Neuronal stem cell (in vitro differentiated cells): ENCODE measurements around the gene FAAP100.
A peak's percentile ranks its signal among the peaks of the same experiment; 100 is the strongest.

ENCODE experiments used
- DNase-seq: peaks from one replicate; pipeline ENCODE4 v3.0.0-alpha.2; 2013; ENCODE audit warnings: low spot score
- H2AFZ ChIP-seq: one replicate; pipeline ENCODE4 v1.6.1; 2013; ENCODE audit warnings: mild to moderate bottlenecking, low read length, inconsistent platforms
- H2AK5ac ChIP-seq: 2 replicates; pipeline ENCODE4 v1.6.1; 2013; ENCODE audit warnings: low read depth, mild to moderate bottlenecking, inconsistent platforms, low read length, moderate library complexity, mixed read lengths
- H2BK120ac ChIP-seq: 2 replicates; pipeline ENCODE4 v1.6.1; 2013; ENCODE audit warnings: low read depth, mild to moderate bottlenecking, inconsistent platforms, low read length, moderate library complexity, mixed read lengths
- H2BK12ac ChIP-seq: one replicate; pipeline ENCODE4 v1.6.1; 2013; ENCODE audit warnings: low read length, inconsistent platforms
- H2BK15ac ChIP-seq: 2 replicates; pipeline ENCODE4 v1.6.1; 2013; ENCODE audit warnings: mild to moderate bottlenecking, low read length, inconsistent platforms, mixed read lengths
- H2BK5ac ChIP-seq: one replicate; pipeline ENCODE4 v1.6.1; 2013; ENCODE audit warnings: inconsistent platforms, mild to moderate bottlenecking, low read length, moderate library complexity
- H3K14ac ChIP-seq: one replicate; pipeline ENCODE4 v1.6.1; 2013; ENCODE audit warnings: low read length, inconsistent platforms
- H3K18ac ChIP-seq: 2 replicates; pipeline ENCODE4 v1.6.1; 2013; ENCODE audit warnings: low read length, inconsistent platforms
- H3K23ac ChIP-seq: 2 replicates; pipeline ENCODE4 v1.6.1; 2013; ENCODE audit warnings: low read depth, mild to moderate bottlenecking, mixed read lengths, low read length, inconsistent platforms; ENCODE audit not compliant: poor library complexity
- H3K27ac ChIP-seq: replicated peaks from 3 replicates; pipeline ENCODE4 v1.5.1; 2013; ENCODE audit warnings: low read length, inconsistent platforms
- H3K27me3 ChIP-seq, 3 experiments: 2 replicates each; pipeline ENCODE4 v1.6.1; 2013; ENCODE audit warnings: low read length in 3 of 3, mild to moderate bottlenecking in 2 of 3, inconsistent platforms in 1 of 3, low read depth in 1 of 3, mixed read lengths in 1 of 3, moderate library complexity in 1 of 3; ENCODE audit not compliant: control insufficient read depth in 3 of 3, insufficient read depth in 3 of 3
- H3K36me3 ChIP-seq, 2 donors: replicated peaks in 1 of 2; 2 replicates each; pipeline ENCODE4 v1.6.1; 2013; ENCODE audit warnings: low read length in 2 of 2; ENCODE audit not compliant: control insufficient read depth in 2 of 2, insufficient read depth in 2 of 2
- H3K4ac ChIP-seq: 2 replicates; pipeline ENCODE4 v1.6.1; 2013; ENCODE audit warnings: inconsistent platforms, mild to moderate bottlenecking, low read length, moderate library complexity
- H3K4me1 ChIP-seq, 2 donors: 1 replicate in 1 of 2; 2 replicates in 1 of 2; pipeline ENCODE4 v1.6.1; 2013; ENCODE audit warnings: low read length in 2 of 2, low read depth in 1 of 2; ENCODE audit not compliant: control insufficient read depth in 2 of 2, insufficient read depth in 1 of 2
- H3K4me2 ChIP-seq: one replicate; pipeline ENCODE4 v1.6.1; 2013; ENCODE audit warnings: mild to moderate bottlenecking, low read length, inconsistent platforms; ENCODE audit not compliant: insufficient read depth, poor library complexity, severe bottlenecking
- H3K4me3 ChIP-seq, 2 donors: 2 replicates each; pipeline ENCODE4 v1.5.1; 2013; ENCODE audit warnings: low read length in 2 of 2, mild to moderate bottlenecking in 2 of 2, inconsistent platforms in 1 of 2, moderate library complexity in 1 of 2
- H3K79me1 ChIP-seq: one replicate; pipeline ENCODE4 v1.6.1; 2013; ENCODE audit warnings: low read depth, mild to moderate bottlenecking, inconsistent platforms, low read length, moderate library complexity
- H3K9ac ChIP-seq: one replicate; pipeline ENCODE4 v1.6.1; 2013; ENCODE audit warnings: mild to moderate bottlenecking, low read depth, low read length, inconsistent platforms; ENCODE audit not compliant: poor library complexity
- H3K9me3 ChIP-seq, 2 donors: replicated peaks in 1 of 2; 2 replicates each; pipeline versions ENCODE3 to v1.6.1; 2013; ENCODE audit warnings: low read length in 2 of 2, mild to moderate bottlenecking in 2 of 2, inconsistent platforms in 1 of 2, low read depth in 1 of 2, mixed read lengths in 1 of 2, moderate library complexity in 1 of 2; ENCODE audit not compliant: control insufficient read depth in 2 of 2, insufficient read depth in 1 of 2
- H4K8ac ChIP-seq: one replicate; pipeline ENCODE4 v1.6.1; 2013; ENCODE audit warnings: low read depth, mild to moderate bottlenecking, inconsistent platforms, low read length, moderate library complexity
- H4K91ac ChIP-seq: one replicate; pipeline ENCODE4 v1.6.1; 2013; ENCODE audit warnings: low read length, low read depth, mild to moderate bottlenecking, inconsistent platforms; ENCODE audit not compliant: poor library complexity
- WGBS, 2 donors: extraction: QIAGEN DNeasy Blood & Tissue Kit; methylation state at CpG; one replicate each; pipeline ENCODE4 v1.1.7; 2013; ENCODE audit warnings: missing lambda C conversion rate in 2 of 2, mixed read lengths in 1 of 2; ENCODE audit not compliant: insufficient read length in 2 of 2, insufficient replicate concordance in 1 of 2; ENCODE audit errors: extremely low coverage in 2 of 2; 5-methylcytosine and 5-hydroxymethylcytosine counted together

Gene FAAP100

DNA sequence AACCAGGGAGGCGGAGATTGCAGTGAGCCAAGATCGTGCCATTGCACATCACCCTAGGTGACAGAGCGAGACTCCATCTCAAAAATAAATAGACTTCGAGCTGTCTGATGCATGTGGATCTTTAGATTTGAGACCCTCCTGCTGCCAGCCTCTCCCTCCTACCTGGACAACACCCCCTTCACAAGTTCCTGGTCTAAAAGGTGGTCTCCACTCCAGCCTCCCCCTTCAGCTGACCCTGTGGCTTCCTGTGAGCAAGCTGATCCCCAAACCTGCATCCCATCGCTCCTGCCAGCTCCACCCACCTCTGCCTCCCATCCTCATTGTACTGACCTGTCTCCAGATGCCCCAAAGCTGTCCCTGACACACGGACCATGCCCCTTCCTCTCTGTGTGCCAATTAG is 27.1 kb upstream of the FAAP100 start:
- H2BK12ac ChIP-seq, result no peak overlapping the region

DNA sequence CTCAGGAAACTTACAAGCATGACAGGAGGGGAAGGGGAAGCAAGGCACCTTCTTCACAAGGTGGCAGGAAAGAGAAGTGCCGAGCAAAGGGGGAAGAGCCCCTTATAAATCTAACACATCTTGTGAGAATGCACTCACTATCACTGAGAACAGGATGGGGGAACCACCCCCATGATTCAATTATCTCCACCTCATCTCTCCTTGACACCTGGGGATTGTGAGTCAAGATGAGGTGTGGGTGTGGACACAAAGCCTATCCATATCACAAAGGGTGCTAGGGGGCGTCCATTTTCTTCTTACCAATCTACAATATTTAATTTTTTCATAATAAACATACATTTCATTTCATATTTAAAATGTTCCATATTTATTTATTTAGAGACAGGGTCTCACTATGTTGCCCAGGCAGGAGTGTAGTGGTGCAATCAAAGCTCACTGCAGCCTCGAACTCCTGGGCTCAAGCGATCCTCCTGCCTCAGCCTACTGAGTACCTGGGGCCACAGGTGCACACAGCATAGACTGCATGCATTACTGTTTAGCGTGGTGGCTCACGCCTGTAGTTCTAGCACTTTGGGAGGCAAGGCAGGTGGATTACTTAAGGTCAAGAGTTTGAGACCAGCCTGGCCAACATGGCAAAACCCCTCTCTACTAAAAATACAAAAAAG is 26.5 kb upstream of the FAAP100 start:
- no peak overlapping the region for H3K27ac ChIP-seq
- no peak overlapping the region for H2BK15ac ChIP-seq
- no peak overlapping the region for H3K18ac ChIP-seq
- H3K14ac ChIP-seq, result no peak overlapping the region
- H3K4me1 ChIP-seq, result no peaks in the 10 kb centered on the region
- no peaks in the 10 kb centered on the region for H3K27me3 ChIP-seq
- DNase-seq, result no peak
- no peaks in the 10 kb centered on the region for H3K9me3 ChIP-seq
- peak overlapping the region; percentile 63 for H2BK5ac ChIP-seq
- peaks cover 3% of the 10 kb centered on the region for H3K79me1 ChIP-seq
- no peak overlapping the region for H2BK120ac ChIP-seq
- no peak overlapping the region for H3K4me2 ChIP-seq
- WGBS, 2 donors, result no CpG with 5 or more reads among the region's 6 CpGs
- H2AFZ ChIP-seq, result no peak overlapping the region
- no peak overlapping the region for H3K4ac ChIP-seq
- no peak overlapping the region for H3K9ac ChIP-seq
- H3K36me3 ChIP-seq, result peaks cover 28 to 93% of the 10 kb centered on the region in 2 donors
- no peak overlapping the region for H3K4me3 ChIP-seq
- no peak overlapping the region for H2AK5ac ChIP-seq
- no peak overlapping the region for H4K8ac ChIP-seq
- H2BK12ac ChIP-seq, result no peak overlapping the region
- no peak overlapping the region for H3K23ac ChIP-seq
- no peak overlapping the region for H4K91ac ChIP-seq

More for the DNA sequence above, 27.1 kb upstream of the FAAP100 start:
- no peak overlapping the region for H3K14ac ChIP-seq
- H4K91ac ChIP-seq, result no peak overlapping the region
- H3K4ac ChIP-seq, result no peak overlapping the region
- no peak overlapping the region for H2AK5ac ChIP-seq
- no peak overlapping the region for H3K4me2 ChIP-seq
- no peak for DNase-seq
- H3K27ac ChIP-seq, result no peak overlapping the region
- no peak overlapping the region for H3K23ac ChIP-seq
- no peak overlapping the region for H2BK15ac ChIP-seq
- no peaks in the 10 kb centered on the region for H3K4me1 ChIP-seq
- H2BK120ac ChIP-seq, result no peak overlapping the region
- no peaks in the 10 kb centered on the region for H3K9me3 ChIP-seq
- H2AFZ ChIP-seq, result no peak overlapping the region
- H3K36me3 ChIP-seq, result peaks cover 25 to 93% of the 10 kb centered on the region in 2 donors
- no peak overlapping the region for H2BK5ac ChIP-seq
- no peak overlapping the region for H3K4me3 ChIP-seq
- peaks cover 3% of the 10 kb centered on the region for H3K79me1 ChIP-seq
- no peak overlapping the region for H4K8ac ChIP-seq
- no peak overlapping the region for H3K9ac ChIP-seq
- WGBS, 2 donors, result no CpG with 5 or more reads among the region's 6 CpGs
- no peak overlapping the region for H3K18ac ChIP-seq
- H3K27me3 ChIP-seq, result no peaks in the 10 kb centered on the region

DNA sequence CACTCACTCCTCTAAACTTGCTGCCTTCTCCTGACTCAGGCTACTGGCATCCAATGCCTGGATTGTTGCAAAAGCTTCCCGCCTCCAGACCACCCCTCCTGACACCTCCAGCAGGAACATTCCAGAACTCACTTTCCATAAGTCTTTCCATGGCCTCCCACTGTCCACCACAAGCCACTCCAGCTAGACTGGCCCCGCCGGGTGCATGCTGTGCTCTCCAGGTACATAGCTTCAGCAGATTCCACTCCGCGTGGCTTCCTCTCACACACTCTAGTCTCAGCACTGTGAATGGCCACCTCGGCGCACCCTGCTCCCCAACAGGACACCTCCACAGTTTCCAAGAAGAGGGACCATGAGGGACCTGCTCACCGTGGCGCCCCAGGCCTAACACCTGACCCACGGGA is 25.9 kb upstream of the FAAP100 start:
- peak overlapping the region; percentile 63 for H2BK5ac ChIP-seq
- no peak overlapping the region for H3K4ac ChIP-seq
- H3K79me1 ChIP-seq, result peaks cover 3% of the 10 kb centered on the region
- no peak overlapping the region for H4K8ac ChIP-seq
- no peak overlapping the region for H3K9ac ChIP-seq
- H2BK120ac ChIP-seq, result no peak overlapping the region
- H3K27me3 ChIP-seq, result no peaks in the 10 kb centered on the region
- no peak overlapping the region for H2AFZ ChIP-seq
- no peak overlapping the region for H3K27ac ChIP-seq
- no peak overlapping the region for H2BK15ac ChIP-seq
- H3K36me3 ChIP-seq, result peaks cover 29 to 93% of the 10 kb centered on the region in 2 donors
- H3K4me3 ChIP-seq, result no peak overlapping the region
- no peak overlapping the region for H4K91ac ChIP-seq
- no peak overlapping the region for H3K4me2 ChIP-seq
- H3K18ac ChIP-seq, result no peak overlapping the region
- WGBS, 2 donors, result no CpG with 5 or more reads among the region's 10 CpGs
- H3K14ac ChIP-seq, result no peak overlapping the region
- no peak overlapping the region for H2BK12ac ChIP-seq
- no peaks in the 10 kb centered on the region for H3K4me1 ChIP-seq
- H3K9me3 ChIP-seq, result no peaks in the 10 kb centered on the region
- no peak for DNase-seq
- no peak overlapping the region for H3K23ac ChIP-seq
- H2AK5ac ChIP-seq, result no peak overlapping the region

DNA sequence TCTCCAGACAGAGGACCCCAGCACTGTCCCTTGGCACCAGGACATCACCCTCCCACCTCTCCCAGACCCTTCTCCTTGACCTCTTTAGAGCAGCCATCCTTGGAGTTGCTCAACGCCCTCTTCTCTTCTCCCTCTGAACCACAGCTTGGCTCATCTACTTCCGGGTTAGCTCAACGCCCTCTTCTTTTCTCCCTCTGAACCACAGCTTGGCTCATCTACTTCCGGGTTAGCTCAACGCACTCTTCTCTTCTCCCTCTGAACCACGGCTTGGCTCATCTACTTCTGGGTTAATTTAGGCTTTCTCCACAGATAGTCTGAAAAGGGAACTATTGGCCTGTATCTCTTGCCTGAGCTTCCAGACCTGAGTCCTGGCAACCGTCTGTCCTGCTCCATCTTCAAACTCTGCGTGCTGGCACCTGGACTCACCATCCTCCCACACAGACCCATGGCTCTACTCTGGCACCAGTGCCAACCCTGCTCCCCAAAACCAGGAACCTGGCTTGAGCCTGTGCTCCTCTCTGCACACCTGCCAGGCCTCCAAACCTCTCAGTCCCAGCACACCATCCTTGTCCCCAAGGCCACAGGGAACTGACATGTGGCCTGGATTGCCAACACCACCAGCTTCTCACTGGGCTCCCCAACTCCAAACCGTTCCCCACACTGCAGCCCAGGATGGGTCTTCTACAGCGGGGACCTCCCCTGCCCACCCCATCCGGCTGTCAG is 25.3 kb upstream of the FAAP100 start:
- Histone ChIP-seq H2AK5ac (no peak overlapping the region), H2BK120ac (no peak overlapping the region), H3K79me1 (peaks cover 3% of the 10 kb centered on the region), H3K27ac (no peak overlapping the region), H3K27me3 (no peaks in the 10 kb centered on the region), H3K36me3 (peaks cover 30 to 93% of the 10 kb centered on the region in 2 donors), H2BK15ac (no peak overlapping the region), H3K9me3 (no peaks in the 10 kb centered on the region), H3K23ac (no peak overlapping the region), H3K4me2 (no peak overlapping the region), H2AFZ (no peak overlapping the region), H4K91ac (no peak overlapping the region), H2BK12ac (no peak overlapping the region), H3K18ac (no peak overlapping the region), H4K8ac (peak overlapping the region; percentile 29), H3K14ac (no peak overlapping the region), H3K4me1 (no peaks in the 10 kb centered on the region), H2BK5ac (no peak overlapping the region), H3K9ac (no peak overlapping the region), H3K4ac (no peak overlapping the region), H3K4me3 (no peak overlapping the region)
- DNase-seq, result no peak
- WGBS, 2 donors, result no CpG with 5 or more reads among the region's 11 CpGs
